T-helper 2 cell treated with Interferon-gamma antibody and Interleukin-4, amounts not matched to agents 100 ng/mL and 5 ng/mL, for 36 hours (primary cell): ENCODE measurements around the gene PDPN. TPM values are rescaled to one million over a fixed set of nuclear protein-coding genes. Genes with fewer than 3 reads are reported as not detected.

Experiments used
- total RNA-seq: library from RNA; stranded (reverse); gene quantifications from 2 replicates; pipeline ENCODE4 v1.2.3, GENCODE V29; 2022

Gene PDPN
- total RNA-seq, 1 donor from 2014 or later: not detected

Other genes with a start within 250 kb of the PDPN start
- not detected in 2 replicates for gene PRAMEF14, start 236.7 kb upstream of the PDPN start, total RNA-seq
- gene PRAMEF19, start 211.9 kb upstream of the PDPN start, total RNA-seq: not detected in 2 replicates
- not detected in 2 replicates for gene PRAMEF17, start 194.2 kb upstream of the PDPN start, total RNA-seq
- gene PRAMEF20, start 173.4 kb upstream of the PDPN start, total RNA-seq: not detected in 2 replicates
- not detected in 2 replicates for gene LRRC38, start 69.8 kb upstream of the PDPN start, total RNA-seq
- 53.6 and 54.0 TPM in 2 replicates for gene PRDM2, start 116.4 kb downstream of the PDPN start, total RNA-seq